HG02981 (cell line): ENCODE results near the gene PRKG1.
"Not testable (repeated sequence)": the region's sequence is repeated elsewhere in the genome, so short reads cannot be mapped to it uniquely, and the experiment has no call there.

Source experiments
- ATAC-seq: cut with Tn5 transposase; IDR thresholded peaks from one replicate; pipeline ENCODE4 v1.9.1; 2021; ENCODE audit warnings: mild to moderate bottlenecking, moderate library complexity; ENCODE audit not compliant: unreplicated experiment

PRKG1 gene

GRCh38 chr10:52135101-52135500, 1060.8 kb downstream of the PRKG1 start:
- no peak for ATAC-seq

- ATAC-seq = no peak
These were observed 1062.6 kb downstream of the PRKG1 start for GRCh38 chr10:52136921-52137320.

- no peak for ATAC-seq
These were observed 1069.1 kb downstream of the PRKG1 start for GRCh38 chr10:52143338-52143737.

GRCh38 chr10:52145636-52146035, 1071.3 kb downstream of the PRKG1 start:
- ATAC-seq = no peak

DNA sequence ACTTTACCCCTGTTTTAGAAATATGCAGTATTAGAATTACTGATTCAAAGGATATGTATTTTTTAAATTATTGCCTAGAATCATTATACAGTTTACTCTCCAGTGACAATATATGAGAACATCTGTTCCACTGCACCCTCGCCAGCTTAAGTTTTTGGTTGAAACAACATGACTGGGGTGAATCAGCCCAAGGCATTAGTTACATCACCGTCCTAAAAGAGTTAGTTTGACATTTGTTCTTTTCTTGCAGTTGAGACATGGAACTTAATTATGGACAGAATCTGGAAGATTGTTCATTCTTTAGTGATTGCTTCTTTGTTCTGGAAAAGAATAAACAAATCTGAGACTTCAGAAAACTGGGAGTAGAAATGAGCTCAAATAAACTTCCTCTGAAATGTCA, 1072.5 kb downstream of the PRKG1 start:
- no peak for ATAC-seq

DNA sequence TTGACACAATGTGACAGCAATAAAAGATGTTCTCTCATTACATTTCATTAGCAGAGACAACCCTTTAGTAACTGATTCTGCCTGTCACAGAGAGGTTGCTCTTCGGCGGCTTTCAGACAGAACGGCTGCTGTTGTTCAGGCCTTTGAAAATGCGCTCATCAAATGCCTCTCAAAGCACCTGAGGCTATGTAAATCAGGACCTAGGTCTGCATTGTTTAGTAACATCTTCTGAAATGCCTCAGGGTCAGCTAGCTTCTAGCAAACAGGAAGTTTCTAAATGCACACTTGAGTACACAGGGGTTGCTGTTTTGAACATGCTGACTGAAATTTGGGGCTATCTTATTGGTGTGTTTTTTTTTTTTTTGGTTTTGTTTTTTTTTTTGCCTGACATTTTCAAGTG, 1096.5 kb downstream of the PRKG1 start:
- no peak for ATAC-seq

DNA sequence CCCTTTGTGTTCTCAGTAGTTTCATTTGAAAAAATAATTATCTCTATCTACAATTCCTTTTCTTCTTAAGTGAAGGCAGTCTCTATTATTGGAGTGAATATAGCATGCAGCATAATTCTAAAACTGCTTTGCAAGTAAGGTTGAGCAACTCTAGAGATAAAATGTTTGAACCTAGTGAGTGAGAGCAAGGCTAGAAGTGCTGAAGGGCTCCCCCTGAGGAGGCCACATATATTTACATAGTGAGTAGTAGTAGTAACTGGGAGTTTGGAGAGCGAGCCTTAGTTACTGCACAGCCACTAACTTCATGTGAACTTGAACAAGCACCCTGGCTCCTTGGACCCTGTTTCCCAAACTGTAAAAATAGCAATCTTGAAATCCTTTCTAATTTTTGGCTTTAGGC, 1098.3 kb downstream of the PRKG1 start:
- ATAC-seq = no peak

DNA sequence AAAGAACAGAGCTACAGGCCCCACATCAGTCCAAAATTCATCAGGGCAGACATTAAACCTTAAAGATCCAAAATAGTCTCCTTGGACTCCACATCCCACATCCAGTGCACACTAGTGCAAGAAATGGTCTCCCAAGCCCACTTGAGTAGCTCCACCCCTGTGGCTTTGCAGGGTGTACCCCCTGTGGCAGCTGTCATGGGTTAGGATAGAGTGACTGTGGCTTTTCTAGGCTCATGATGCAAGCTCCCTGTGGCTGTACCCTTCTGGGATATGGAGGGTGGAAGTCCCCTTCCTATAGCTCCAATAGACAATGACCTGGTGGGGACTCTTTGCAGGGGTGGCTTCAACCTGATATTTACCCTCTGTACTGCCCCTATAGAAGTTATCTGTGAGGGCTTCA, 1111.0 kb downstream of the PRKG1 start:
- no peak for ATAC-seq

DNA sequence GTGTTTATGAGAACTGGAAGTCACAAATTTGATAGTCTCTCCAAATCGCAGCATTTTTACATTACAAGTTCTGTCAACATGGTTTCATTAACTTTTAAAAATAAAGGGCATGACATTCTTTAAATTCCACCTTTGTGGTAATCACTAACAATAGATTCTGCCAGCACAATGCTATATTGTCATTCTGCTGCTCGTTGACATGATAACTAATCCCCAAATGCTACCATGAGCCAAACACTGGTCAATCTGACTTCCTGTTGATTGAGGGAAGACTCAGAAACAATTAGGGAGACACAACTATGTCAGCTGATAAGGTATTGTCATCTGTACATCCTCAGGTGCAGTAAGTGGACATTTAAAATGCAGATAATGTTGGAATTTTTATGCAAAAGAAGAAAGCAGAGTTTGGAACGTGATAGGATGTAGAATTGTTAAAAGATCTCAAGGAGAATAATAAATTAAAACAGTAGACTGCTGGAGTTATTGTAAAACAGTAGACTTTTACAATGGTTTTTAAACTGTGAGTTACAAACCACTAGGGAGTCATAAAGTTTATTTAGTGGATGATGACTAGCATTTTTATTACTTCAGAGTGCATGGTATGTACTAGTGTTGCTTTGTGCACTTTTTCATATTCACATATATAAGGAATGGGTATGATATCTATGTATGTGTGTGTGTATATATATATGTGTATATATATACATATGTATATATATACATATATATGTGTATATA, 1113.4 kb downstream of the PRKG1 start:
- ATAC-seq = no peak

DNA sequence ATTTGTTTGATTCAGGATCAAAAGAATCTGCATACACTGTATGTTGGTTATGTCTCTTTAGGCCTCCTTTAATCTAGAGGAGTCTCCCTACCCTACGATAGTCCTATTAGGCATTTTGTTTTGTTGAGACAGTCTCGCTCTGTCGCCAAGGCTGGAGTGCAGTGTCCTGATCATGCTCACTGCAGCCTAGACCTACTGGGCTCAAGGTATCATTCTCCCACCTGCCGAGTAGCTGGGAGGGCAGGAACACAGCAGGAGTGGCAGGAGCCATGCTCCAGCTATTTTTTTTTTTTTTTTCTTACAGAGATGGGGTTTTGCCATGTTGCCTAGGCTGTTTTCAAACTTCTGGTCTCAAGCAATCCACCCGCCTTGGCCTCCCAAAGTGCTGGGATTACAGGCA, 1116.8 kb downstream of the PRKG1 start:
- no peak for ATAC-seq

GRCh38 chr10:52194191-52194590, 1119.9 kb downstream of the PRKG1 start:
- no peak for ATAC-seq

DNA sequence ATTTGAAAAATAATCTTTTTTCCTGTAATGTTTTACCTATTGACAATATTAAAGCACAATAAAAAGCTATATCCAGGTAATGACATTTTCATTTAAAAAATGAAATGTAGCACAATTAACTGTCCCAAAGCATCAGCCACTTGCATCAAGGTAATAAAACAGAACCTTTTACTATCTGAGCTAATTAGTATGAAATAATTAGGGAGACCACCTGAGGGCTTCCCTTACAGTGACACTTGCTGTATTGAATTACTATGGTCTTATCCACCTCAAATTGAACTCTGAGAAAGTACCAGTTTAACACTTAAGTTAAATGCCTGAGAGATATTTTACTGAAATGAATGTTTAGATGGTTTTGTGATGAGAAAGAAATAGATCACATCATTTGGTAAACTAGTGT, 1120.4 kb downstream of the PRKG1 start:
- no peak for ATAC-seq

DNA sequence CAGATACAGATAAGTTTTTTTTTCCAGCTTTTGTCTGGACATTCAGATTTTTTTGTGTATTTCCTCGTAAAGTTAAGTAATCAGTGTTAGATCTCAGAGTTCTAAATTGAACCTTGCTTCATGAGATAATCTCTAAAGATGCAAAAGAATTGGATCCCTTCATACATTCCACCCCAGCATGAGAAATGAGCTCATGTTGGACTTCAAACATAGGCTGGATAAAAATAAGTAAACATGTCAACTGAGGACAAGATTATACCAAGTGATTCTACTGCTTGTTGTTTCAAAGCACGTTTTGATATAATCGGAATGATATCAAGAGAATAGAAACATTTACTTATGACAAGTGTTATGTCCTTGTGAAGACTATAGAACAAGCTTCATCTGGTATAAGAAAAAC, 1122.8 kb downstream of the PRKG1 start:
- no peak for ATAC-seq

GRCh38 chr10:52198540-52198939, 1124.3 kb downstream of the PRKG1 start:
- no peak for ATAC-seq

DNA sequence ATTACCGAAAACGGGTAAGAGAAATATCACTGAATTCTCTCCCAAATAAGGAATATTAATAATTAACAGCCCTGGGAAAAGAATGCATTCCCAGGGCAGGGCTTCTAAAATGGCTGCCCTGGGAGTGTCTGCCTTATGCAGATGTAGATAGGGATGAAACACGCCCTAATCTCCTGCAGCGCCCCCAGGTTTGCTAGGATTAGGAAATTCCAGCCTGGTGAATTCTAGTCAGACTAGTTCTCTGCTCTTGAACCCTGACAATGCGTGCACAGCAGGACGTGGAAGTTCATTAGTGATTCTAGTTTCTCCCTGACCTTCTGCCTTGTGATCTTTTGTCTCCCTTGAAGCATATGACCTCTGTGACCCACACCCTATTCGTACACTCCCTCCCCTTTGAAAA, 1130.6 kb downstream of the PRKG1 start:
- ATAC-seq = not testable (repeated sequence)

- no peak for ATAC-seq
These were observed 1134.1 kb downstream of the PRKG1 start for GRCh38 chr10:52208365-52208764.

- ATAC-seq = no peak
These were observed 1135.9 kb downstream of the PRKG1 start for GRCh38 chr10:52210161-52210560.

GRCh38 chr10:52212062-52212461, 1137.8 kb downstream of the PRKG1 start:
- no peak for ATAC-seq

DNA sequence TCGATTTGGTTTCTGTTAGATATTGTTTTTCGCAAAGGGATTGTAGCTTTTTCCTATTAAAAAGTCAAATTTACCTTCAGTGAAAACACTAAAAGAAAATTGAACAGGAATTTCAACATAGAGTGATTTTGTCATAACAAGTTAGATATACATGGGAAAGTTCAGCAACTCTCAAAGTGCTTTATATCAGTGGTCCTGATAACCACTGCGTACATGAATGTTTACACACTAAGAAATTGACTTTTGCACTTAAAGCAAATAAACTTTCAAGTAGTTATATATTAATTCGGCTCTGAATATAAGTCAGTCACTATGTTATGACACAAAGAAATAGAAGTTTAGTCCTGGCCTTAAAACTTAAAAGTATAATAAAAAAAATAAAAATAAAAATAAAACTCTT, 1138.5 kb downstream of the PRKG1 start:
- no peak for ATAC-seq

DNA sequence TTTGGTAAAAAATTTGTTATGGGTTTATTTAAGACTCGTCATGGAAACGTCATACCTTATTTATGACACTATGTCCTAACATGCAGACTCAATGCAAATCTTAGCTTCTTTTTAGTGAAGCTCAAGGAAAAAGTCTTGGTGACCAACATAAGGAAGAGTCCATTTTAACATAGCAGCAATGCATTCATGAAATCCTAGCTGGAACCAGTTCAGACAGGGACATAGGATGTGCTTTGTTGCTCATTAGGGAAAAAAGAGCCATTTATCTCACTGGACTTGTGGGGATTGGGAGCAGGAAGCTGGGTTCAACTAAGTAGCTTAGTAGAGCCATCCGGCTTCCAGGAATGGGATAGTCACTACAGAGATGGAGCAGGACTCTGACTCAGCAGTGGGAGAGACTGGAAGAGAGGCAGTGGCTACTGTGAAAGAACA, 1139.0 kb downstream of the PRKG1 start:
- ATAC-seq = no peak

DNA sequence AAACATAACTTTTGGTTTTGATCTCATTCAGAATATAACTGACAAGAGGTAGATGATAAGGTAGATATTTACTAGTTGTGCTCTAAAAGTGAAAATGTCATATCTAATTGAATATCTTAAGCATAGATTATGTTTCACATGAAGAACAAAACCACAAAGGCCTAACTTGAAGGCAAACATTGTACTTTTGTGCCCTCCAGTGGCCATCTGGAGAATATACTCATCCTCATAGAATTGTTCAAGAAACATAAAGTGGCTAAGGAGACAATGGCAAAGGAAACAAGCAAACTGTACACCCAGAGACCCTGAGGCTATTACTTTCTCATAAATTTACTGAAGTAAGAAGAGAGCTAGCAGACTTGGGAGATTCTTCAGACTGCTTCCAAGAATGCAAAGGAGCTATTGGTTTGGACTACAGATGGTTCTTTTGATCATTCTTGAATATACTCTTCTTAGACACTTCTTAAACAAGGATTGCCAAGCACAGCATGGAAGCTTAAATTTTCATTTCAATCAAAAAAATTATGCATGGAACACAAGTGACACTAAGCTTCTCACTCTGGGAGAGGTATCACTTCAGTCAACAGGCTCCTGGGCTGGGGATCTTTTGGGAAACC, 1141.6 kb downstream of the PRKG1 start:
- peak; percentile 74 for ATAC-seq

- ATAC-seq = peak; percentile 63
These were observed 1142.6 kb downstream of the PRKG1 start for GRCh38 chr10:52216852-52217251.

- ATAC-seq = no peak
These were observed 1143.2 kb downstream of the PRKG1 start for GRCh38 chr10:52217531-52217930.
